ENCODE measurements around the gene HIP1R. TPM values are rescaled to one million over a fixed set of nuclear protein-coding genes. Genes with fewer than 3 reads are reported as not detected.

HIP1R gene
- total RNA-seq, 4 donors from 2014 or later: 208 to 265 (median 238) TPM

DNA sequence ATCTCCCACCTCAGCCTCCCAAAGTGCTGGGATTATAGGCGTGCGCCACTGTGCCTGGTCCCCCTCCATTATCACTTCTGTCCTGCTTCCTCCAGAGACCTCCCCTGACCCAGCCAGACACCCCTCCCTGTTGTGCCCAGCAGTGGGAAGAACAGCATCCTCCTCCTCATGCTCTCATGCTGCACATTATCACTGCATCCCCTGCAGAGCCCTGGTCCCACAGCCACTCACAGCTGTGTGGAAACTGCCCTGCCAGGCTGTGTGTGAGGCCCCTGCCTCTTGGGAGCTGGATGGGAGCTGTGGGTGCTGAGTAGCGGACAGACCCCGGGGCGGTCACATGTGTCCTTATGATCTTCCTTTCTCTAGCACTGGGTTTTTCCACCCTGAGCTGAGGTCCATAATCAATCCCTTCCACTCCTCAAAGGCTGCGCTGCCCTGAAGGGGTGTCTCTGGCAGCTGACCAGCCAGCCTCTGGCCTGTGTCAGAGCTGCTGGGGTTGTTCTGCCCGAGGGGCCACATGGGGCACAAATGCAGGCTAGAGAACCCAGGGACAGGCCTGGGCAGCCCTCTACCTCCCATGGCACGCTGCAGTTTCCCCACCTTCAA lies 9.2 kb downstream of the HIP1R start:
- Histone ChIP-seq H3K36me3 (peaks cover 0 to 14% (median 0%) of the 10 kb centered on the region in 3 donors), H3K4me1 (peaks cover 0 to 27% (median 0%) of the 10 kb centered on the region in 4 donors), H3K27ac (no peak overlapping the region), H3K4me3 (no peak overlapping the region), H3K27me3 (no peaks in the 10 kb centered on the region), H3K9me3 (no peaks in the 10 kb centered on the region)
- DNase-seq: no peak
- no peak for TF ChIP-seq POLR2A (IDR thresholded peaks at IDR 0.05)
- TF ChIP-seq, protein P1, sequence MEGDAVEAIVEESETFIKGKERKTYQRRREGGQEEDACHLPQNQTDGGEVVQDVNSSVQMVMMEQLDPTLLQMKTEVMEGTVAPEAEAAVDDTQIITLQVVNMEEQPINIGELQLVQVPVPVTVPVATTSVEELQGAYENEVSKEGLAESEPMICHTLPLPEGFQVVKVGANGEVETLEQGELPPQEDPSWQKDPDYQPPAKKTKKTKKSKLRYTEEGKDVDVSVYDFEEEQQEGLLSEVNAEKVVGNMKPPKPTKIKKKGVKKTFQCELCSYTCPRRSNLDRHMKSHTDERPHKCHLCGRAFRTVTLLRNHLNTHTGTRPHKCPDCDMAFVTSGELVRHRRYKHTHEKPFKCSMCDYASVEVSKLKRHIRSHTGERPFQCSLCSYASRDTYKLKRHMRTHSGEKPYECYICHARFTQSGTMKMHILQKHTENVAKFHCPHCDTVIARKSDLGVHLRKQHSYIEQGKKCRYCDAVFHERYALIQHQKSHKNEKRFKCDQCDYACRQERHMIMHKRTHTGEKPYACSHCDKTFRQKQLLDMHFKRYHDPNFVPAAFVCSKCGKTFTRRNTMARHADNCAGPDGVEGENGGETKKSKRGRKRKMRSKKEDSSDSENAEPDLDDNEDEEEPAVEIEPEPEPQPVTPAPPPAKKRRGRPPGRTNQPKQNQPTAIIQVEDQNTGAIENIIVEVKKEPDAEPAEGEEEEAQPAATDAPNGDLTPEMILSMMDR (IDR thresholded peaks at IDR 0.05): no peak

- Histone ChIP-seq H3K27me3 (no peaks in the 10 kb centered on the region), H3K36me3 (peaks cover 0 to 14% (median 0%) of the 10 kb centered on the region in 3 donors), H3K4me3 (no peak overlapping the region), H3K4me1 (peaks cover 0 to 19% (median 0%) of the 10 kb centered on the region in 4 donors), H3K9me3 (no peaks in the 10 kb centered on the region), H3K27ac (no peak overlapping the region)
- DNase-seq: no peak
- TF ChIP-seq, protein P1 (IDR thresholded peaks at IDR 0.05): no peak
These were observed 10.0 kb downstream of the HIP1R start for GRCh38 chr12:122845041-122845864.

DNA sequence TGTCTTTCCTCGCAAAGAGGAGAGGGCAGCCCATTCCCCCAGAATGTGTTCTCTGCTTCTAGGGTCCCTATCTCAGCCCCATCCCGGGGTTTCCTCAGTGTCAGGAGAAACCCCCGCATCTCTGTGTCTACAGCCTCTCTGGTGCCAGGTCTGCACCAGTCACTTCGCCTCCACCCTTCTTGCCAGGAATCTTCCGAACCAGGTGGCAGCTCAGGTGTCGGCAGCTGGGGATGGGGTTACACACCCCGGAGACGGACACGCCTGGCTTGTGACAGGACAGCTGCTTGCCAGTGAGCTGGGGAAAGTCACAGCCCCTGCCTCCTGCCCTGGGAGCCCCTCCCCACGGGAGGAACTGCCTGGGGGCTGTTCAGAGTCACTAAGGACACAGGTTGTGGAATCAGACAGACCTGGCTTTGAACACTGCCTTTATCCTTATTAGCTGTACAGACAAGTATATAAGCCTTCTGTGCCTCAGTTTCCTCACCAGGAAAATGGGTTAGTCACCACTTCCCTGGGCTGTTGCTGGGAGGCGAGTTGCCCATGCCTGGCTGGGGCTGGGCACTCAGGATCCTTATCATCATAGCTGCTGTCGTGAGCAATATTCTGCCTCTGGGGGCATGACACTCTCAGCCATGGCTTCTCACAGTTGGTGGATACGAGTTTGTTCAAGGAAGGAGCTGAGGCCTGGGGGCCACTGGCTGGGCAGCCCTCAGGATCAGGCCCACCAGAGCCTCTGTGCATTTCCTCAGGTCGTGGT lies 10.8 kb downstream of the HIP1R start:
- H3K27ac ChIP-seq: no peak overlapping the region
- H3K27me3 ChIP-seq: no peaks in the 10 kb centered on the region
- no peak overlapping the region for H3K4me3 ChIP-seq
- H3K36me3 ChIP-seq: peaks cover 0 to 18% (median 0%) of the 10 kb centered on the region in 3 donors
- peaks cover 0 to 16% (median 0%) of the 10 kb centered on the region in 4 donors for H3K4me1 ChIP-seq
- DNase-seq: no peak
- TF ChIP-seq, protein P1 (IDR thresholded peaks at IDR 0.05): no peak
- no peak for TF ChIP-seq POLR2A (IDR thresholded peaks at IDR 0.05)
- no peaks in the 10 kb centered on the region for H3K9me3 ChIP-seq

DNA sequence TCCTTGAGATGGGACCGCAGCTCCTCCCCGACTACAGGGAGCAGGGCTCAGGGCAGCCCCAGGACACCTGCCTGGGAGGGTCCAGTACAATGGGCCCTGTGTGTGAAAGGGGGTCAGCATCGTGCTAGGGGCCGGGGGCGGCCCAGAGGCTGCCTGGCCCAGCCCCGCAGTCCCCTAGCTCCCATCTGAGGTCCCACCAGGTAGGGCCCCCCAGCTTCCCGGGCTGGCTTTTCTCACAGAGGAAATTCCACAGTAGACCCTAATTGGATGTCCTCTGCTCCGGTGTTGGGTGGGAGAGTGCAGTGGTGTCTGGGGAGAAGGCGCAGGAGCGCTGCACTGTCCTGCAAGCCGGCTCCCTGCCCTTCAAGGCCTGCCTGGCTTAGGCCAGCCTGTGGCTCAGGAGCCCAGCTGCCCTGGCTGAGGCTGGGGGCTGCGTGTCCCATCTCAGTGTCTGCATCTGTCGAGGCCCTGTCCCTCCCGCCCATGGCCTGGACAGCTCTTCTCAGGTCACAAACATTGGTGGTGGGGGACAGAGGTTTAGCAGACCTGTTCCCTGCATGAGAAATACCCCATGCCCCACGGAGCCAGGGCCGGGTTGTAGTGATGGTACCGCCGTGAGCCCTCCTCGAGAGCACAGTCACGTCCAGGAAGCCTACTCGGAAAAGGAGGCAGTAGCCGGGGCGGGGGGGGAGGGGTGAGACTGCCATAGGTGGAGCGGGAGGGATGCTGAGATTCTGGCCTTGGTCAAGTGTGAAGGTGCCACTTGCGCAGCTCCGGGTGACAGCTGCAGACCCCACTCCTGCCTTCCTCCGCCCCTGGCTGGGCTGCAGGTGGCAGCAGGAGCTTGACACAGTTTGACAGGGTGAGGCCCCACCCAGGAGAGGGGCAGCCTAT lies 11.6 kb downstream of the HIP1R start:
- Histone ChIP-seq H3K27me3 (no peaks in the 10 kb centered on the region), H3K4me3 (no peak overlapping the region), H3K27ac (no peak overlapping the region), H3K4me1 (peaks cover 0 to 10% (median 0%) of the 10 kb centered on the region in 4 donors), H3K9me3 (no peaks in the 10 kb centered on the region), H3K36me3 (peaks cover 0 to 27% (median 0%) of the 10 kb centered on the region in 3 donors)
- no peak for DNase-seq
- TF ChIP-seq, protein P1 (IDR thresholded peaks at IDR 0.05): no peak
- no peak for TF ChIP-seq POLR2A (IDR thresholded peaks at IDR 0.05)

DNA sequence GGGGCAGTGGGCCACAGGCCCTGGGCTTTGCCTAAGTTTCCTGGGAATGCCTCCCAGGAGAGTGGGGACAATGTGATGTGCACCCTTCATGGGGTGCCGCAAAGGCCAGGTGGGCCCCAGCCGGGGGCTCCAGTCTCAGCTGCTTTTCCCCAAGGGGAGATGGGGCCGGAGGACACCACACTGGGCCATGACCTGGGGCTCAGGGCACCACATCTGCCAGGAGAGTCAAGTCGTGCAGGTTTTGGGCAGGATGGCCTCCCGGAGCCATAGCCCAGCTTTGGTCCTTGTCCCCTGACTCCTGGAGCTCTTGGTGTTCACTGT lies 12.2 kb downstream of the HIP1R start:
- Histone ChIP-seq H3K27ac (no peak overlapping the region), H3K4me1 (peaks cover 0 to 7% (median 0%) of the 10 kb centered on the region in 4 donors), H3K9me3 (no peaks in the 10 kb centered on the region), H3K36me3 (peaks cover 0 to 33% (median 0%) of the 10 kb centered on the region in 3 donors), H3K4me3 (no peak overlapping the region), H3K27me3 (no peaks in the 10 kb centered on the region)
- no peak for DNase-seq
- TF ChIP-seq POLR2A (IDR thresholded peaks at IDR 0.05): no peak
- TF ChIP-seq, protein P1 (IDR thresholded peaks at IDR 0.05): no peak

Data from Peyer's patch (tissue), 4 donors.